ENCODE measurements around the gene ETS1. TPM values are rescaled to one million over a fixed set of nuclear protein-coding genes. Genes with fewer than 3 reads are reported as not detected.

The ETS1 gene
- total RNA-seq, 1 donor from 2014 or later = 121 TPM

DNA sequence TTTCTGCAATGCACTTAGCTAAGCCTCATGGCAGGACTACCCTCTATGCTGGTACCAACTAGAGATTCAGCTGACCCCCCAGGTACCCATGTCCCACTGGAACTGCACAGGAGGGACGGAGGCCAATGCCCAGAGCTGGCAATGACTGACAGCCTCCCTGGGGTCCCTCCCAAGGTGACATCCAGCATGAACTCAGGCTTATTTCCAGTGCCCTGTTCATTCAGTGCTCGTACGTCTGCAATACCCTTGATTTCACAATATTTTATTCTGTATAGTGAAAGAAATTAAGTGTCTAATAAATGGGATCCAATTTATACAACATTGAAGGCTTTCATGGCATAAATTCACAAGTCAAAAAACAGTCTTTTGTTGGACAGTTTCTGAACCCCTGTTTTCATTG, 20.2 kb downstream of the ETS1 start:
- Histone ChIP-seq H3K4me3 (no peak overlapping the region), H3K36me3 (no peaks in the 10 kb centered on the region), H3K27ac (no peak overlapping the region), H3K4me1 (peaks cover 6% of the 10 kb centered on the region), H3K27me3 (no peaks in the 10 kb centered on the region), H3K9me3 (no peaks in the 10 kb centered on the region)
- ATAC-seq (no peak), DNase-seq (no peak)
- TF ChIP-seq, protein P1, sequence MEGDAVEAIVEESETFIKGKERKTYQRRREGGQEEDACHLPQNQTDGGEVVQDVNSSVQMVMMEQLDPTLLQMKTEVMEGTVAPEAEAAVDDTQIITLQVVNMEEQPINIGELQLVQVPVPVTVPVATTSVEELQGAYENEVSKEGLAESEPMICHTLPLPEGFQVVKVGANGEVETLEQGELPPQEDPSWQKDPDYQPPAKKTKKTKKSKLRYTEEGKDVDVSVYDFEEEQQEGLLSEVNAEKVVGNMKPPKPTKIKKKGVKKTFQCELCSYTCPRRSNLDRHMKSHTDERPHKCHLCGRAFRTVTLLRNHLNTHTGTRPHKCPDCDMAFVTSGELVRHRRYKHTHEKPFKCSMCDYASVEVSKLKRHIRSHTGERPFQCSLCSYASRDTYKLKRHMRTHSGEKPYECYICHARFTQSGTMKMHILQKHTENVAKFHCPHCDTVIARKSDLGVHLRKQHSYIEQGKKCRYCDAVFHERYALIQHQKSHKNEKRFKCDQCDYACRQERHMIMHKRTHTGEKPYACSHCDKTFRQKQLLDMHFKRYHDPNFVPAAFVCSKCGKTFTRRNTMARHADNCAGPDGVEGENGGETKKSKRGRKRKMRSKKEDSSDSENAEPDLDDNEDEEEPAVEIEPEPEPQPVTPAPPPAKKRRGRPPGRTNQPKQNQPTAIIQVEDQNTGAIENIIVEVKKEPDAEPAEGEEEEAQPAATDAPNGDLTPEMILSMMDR (IDR thresholded peaks at IDR 0.05) = no peak
- intact Hi-C loops (cut with DNase I) = no loop called here

GRCh38 chr11:128565881-128566280, 21.5 kb downstream of the ETS1 start:
- no peaks in the 10 kb centered on the region for H3K27me3 ChIP-seq
- no peaks in the 10 kb centered on the region for H3K9me3 ChIP-seq
- H3K4me1 ChIP-seq = peaks cover 6% of the 10 kb centered on the region
- no peak overlapping the region for H3K27ac ChIP-seq
- ATAC-seq = peak; percentile 47
- H3K4me3 ChIP-seq = no peak overlapping the region
- DNase-seq = no peak
- H3K36me3 ChIP-seq = no peaks in the 10 kb centered on the region
- TF ChIP-seq, protein P1 (IDR thresholded peaks at IDR 0.05) = no peak
- intact Hi-C loops (cut with DNase I) = no loop called here

DNA sequence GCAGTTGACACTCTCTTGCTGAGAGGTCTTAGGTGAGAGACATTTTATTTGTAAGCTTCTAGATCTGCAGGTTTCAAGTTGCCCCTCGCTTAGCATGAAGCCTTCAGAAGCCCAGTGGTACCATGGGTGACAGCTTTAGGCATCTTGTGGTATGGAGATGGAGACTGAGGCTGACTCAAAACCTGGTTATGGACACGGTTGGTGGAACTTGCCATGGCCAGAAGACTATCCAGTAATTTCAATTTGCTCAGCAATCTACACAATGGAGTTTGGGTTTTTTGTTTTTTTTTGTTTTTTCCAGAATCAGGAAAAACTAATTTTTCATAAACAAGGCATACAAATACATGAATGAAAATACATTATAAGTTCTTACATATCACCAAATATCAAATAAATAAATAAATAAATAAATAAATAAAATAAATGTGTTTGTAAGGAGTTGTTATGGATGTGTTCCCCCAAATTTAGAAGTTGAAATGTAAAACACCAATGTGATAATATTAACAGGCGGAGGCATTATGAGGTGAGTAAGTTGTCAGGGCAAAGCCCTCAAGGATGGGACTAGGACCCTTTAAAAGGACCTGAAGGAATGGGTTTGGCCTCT, 22.6 kb downstream of the ETS1 start:
- no peak overlapping the region for H3K4me3 ChIP-seq
- TF ChIP-seq, protein P1 (IDR thresholded peaks at IDR 0.05) = no peak

DNA sequence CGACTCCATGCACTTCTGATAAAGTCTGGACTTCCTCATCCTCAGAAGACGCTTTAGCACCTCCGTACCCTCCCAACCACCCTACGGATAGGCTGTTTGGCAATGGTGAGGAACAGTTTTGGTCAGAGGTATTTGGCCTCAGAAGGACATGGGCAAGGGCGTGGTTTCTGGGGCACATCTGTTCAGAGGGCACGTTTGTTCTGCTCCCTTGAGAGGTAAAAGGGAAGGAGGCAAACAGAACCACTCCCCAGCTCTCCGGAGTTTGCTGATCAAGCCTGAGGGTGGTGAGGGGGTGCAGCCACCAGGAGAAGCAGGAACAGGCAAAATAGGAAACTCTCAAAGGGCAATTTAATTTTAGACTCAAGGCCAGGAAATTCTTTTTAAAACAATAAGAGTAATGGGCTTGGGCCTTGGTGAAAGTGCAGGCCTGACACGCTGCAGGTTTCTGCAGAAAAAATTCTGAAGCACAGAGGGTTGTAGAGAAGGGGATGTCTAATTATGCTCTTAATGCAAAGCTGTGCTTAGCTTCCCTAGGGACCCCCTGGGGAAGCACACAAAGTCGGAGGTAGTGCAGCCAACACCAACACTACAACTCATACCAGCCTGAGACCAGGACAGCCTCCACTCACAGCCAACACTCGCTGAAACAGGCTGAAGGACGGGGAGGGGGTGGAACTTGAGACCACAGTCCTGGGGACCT, 23.3 kb downstream of the ETS1 start:
- Histone ChIP-seq H3K27ac (no peak overlapping the region), H3K4me1 (peaks cover 6% of the 10 kb centered on the region), H3K4me3 (no peak overlapping the region), H3K9me3 (no peaks in the 10 kb centered on the region), H3K36me3 (no peaks in the 10 kb centered on the region), H3K27me3 (no peaks in the 10 kb centered on the region)
- intact Hi-C loops (cut with DNase I) = no loop called here
- TF ChIP-seq, protein P1 (IDR thresholded peaks at IDR 0.05) = no peak
- peak; percentile 22 for ATAC-seq
- no peak for DNase-seq

More for the DNA sequence above, 22.6 kb downstream of the ETS1 start:
- Histone ChIP-seq H3K36me3 (no peaks in the 10 kb centered on the region), H3K4me1 (peaks cover 6% of the 10 kb centered on the region), H3K9me3 (no peaks in the 10 kb centered on the region), H3K27ac (no peak overlapping the region), H3K27me3 (no peaks in the 10 kb centered on the region)
- intact Hi-C loops (cut with DNase I) = no loop called here
- ATAC-seq (no peak), DNase-seq (no peak)

DNA sequence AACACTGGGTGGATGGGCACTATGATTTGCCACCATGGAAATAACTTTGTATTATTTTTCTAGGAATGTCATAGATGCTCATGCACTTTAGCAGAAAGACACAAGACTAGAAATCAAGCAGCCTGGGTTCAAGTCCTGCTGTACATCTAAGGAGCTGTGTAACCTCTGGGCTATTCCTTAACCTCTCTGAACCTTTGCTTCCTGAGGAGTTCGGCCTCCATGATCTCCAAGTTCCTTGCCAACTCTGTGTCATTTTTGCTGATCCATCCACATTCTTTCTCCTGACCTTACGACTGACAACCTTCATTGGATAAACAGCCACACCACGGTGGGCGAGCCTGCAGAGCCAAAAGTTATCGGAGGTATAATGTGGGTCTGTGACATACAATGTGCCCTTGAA, 24.1 kb downstream of the ETS1 start:
- Histone ChIP-seq H3K36me3 (no peaks in the 10 kb centered on the region), H3K9me3 (no peaks in the 10 kb centered on the region), H3K27me3 (no peaks in the 10 kb centered on the region), H3K4me3 (no peak overlapping the region), H3K27ac (no peak overlapping the region), H3K4me1 (peaks cover 6% of the 10 kb centered on the region)
- no peak for DNase-seq
- ATAC-seq = no peak
- intact Hi-C loops (cut with DNase I) = no loop called here
- TF ChIP-seq, protein P1 (IDR thresholded peaks at IDR 0.05) = no peak

All from upper lobe of right lung (tissue), 1 donor.